NCI-H82 treated with DMSO at 0.1 percent for 48 hours (cell line): Measurements from ENCODE around the gene LMTK3.
"Not testable (repeated sequence)": the region's sequence is repeated elsewhere in the genome, so short reads cannot be mapped to it uniquely, and the experiment has no call there.

ENCODE experiments used
- DNase-seq: peaks from one replicate; lab custom pipeline; 2025; ENCODE audit not compliant: unreplicated experiment; lab: John Stamatoyannopoulos, UW

LMTK3 gene

DNA sequence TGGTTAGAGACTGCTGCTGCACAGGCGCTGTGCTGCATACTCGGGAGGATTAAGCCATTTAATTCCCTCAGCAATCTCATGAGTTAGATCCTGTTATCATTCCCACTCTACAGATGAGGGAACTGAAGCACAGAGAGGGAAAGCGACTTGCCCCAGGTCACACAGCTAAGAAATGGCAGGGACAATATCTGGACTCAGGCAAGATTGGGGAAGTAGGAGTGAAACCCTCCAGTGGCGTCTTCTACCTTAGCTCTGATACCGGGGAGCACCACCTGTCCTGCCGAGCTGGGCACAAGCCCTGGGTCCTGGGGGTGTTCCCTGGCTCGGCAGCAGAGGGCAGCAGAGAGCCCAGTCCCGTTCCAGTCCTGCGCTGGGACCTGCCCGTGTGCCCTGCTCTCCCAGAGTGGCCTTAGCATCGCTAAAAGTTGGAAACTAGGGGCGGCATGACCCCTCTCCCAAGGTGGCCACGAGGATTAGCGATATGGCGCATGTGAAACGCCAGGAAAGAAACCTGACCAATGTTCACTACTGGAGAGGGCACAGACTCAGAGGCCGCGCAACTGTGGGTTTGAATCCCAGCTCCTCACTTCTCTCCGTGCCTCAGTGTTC is 21.9 kb downstream of the LMTK3 start:
- DNase-seq = peak; percentile 48

DNA sequence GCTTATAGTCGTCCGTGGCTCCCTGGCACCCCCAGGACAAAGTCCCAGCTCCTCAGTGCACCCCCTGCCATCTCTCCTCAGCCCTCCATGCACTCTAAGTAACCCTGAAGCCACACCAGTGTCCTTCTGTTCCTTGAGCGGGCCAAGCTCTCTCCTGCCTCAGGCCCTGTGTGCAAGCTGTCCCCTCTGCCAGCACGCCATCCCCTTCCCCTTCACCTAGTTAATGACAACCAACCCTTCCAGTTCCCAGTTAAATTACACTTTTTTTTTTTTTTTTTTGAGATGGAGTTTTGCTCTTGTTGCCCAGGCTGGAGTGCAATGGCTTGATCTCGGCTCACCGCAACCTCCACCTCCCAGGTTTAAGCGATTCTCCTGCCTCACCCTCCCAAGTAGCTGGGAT is 23.2 kb downstream of the LMTK3 start:
- DNase-seq = not testable (repeated sequence)

DNA sequence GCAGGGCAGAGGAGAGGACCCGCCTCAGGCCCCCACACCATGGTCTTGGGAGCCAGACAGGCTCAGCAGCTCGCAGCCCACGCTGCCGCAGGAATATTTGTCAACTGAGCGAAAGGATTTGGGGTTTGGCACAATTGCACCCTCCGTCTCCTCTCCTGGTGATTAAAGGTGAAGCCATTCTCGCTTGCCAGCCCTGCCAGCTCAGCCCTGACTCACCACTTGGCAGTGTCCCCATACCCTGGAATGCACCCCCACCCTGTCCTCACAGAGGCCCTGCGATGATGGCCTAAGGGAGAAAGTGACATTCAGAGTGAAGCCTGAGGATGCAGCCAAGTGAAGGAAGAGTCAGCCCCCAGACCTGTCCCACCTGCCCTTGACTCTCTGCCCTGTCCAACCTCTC is 23.7 kb downstream of the LMTK3 start:
- DNase-seq = no peak

DNA sequence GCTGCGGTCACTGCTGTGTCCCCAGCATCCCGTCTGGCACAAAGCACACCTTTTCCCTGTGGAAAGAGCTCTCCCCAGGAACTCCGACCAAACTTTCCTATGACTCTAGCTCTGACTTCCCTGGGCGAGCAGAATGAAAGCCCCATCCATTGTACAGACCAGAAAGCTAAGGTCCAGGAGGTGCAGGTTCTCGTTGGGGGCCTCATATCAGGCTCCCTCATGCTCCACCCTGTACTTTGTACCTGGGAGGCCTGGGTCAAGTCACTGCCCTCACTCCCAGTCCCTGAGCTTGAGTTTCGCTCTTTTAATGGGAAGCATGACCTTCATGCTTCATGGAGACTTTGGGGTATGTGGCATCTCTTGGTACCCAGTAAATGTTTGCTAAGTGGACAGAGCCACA is 24.1 kb downstream of the LMTK3 start:
- DNase-seq = no peak

DNA sequence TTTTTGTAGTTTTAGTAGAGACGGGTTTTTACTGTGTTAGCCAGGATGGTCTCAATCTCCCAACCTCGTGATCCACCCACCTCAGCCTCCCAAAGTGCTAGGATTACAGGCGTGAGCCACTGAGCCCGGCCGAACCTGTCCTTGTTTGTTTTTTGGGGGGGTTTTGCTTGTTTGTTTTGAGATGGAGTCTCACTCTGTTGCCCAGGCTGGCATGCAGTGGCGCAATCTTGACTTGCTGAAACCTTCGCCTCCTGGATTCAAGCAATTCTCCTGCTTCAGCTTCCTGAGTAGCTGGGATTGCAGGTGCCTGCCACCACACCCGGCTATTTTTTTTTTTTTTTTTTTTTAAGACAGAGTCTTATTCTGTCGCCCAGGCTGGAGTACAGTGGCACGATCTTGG is 24.9 kb downstream of the LMTK3 start:
- DNase-seq = not testable (repeated sequence)

DNA sequence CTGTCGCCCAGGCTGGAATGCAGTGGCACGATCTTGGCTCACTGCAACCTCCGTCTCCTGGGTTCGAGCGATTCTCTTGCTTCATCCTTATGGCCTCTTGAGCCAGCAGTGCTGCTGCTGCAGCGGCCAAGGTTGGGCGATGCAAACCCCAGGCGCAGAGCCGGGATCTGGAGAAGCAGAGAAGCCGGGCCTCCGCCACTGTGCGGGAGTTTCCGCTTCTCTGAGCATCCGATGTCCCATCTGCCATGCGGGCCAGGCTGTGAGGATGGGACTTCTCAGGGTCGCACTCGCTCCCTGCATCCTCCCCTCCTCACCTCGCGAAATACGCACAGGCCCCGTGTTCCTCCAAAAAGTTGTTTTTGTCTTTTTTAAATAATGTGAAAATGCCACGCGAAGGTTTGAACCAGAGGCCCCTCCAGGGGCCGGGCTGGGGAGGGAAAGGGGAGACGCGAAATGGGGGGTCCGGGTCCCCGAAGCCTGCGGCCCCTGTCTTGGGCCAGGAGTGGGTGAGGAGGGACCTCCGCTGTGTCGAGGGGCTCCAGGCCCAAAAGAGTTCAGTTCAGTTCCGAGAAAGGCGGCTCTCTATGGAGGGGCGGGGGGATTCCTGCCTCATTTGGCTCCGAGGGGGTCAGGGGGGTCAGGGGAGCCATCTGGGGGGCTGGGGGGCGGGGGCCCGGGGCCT is 26.6 kb downstream of the LMTK3 start:
- no peak for DNase-seq

DNA sequence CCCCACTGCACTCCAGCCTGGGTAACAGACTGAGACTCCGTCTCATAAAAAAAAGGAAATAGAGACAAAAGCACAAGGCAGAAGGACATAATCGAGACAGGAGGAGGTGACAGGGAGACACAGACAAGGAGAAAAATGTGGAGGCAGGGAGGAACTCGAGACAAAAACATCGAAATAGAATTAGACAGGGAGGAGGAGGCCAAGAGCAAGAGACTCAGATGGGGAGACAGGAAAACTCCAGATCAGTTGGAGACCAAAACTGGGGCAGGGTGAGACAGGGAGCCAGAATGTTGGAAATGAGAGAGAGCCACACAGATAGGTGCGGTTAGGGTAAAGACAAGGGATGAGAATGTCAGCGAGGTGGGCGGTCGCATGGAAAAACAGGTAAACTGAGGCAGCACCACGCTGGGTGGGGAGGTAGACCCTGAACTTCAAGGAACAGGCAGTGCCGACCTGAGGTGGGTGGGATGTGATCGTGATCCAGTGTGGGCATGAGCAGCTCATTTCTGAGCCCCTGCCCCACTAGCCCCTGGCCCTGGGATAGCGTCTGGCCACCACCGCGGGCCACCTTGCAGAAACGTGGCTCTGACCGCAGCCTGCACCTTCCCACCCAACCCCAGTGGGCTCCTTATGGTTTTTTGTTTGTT is 27.3 kb downstream of the LMTK3 start:
- DNase-seq = no peak

DNA sequence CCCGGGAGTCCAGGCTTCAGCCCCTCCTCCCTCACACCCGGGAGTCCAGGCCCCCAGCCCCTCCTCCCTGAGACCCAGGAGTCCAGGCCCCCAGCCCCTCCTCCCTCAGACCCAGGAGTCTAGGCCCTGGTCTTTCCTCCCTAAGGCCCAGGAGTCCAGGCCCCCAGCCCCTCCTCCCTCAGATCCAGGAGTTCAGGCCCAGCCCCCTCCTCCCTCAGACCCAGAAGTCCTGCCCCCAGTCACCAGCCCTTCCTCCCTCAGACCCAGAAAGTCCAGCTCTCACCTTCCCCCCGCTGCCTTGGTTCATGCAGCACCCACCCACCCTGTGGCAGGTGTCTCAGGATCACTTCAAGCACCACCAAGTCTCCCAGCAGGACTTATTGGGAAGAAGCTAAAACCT is 28.3 kb downstream of the LMTK3 start:
- DNase-seq = no peak

DNA sequence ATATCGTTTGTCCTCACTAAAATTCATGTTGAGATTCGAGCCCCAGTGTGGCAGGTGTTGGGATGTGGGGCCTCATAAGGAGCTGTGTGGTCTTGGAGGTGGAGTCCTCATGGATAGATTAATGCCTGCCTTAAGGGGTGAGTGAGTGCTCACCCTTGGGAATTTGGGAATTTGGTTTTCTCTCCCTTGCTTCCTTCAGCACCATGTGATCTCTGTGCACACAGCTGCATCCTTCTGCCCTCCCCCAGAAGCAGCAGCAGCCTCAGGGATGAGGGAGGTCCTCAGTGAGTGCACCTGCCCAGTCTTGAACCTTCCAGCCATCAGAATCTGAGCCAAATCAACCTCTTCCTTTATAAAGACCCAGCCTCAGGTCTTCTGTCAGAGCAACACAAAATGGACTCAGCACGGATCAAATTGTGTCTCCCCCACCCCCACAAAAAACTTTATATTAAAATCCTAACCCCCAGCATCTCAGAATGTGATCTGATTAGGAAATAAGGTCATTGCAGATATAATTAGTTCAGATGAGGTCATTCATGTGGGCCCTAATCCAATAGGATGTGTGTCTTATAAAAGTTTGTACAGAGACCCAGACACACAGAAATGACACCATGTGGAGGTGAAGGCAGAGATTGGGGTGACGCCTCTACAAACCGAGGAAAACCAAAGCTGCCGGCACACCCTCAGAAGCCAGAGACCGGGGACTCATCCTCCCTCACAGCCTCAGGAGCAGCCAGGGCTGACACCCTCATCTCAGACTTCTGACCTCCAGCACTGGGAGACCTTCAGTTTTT is 29.6 kb downstream of the LMTK3 start:
- no peak for DNase-seq

DNA sequence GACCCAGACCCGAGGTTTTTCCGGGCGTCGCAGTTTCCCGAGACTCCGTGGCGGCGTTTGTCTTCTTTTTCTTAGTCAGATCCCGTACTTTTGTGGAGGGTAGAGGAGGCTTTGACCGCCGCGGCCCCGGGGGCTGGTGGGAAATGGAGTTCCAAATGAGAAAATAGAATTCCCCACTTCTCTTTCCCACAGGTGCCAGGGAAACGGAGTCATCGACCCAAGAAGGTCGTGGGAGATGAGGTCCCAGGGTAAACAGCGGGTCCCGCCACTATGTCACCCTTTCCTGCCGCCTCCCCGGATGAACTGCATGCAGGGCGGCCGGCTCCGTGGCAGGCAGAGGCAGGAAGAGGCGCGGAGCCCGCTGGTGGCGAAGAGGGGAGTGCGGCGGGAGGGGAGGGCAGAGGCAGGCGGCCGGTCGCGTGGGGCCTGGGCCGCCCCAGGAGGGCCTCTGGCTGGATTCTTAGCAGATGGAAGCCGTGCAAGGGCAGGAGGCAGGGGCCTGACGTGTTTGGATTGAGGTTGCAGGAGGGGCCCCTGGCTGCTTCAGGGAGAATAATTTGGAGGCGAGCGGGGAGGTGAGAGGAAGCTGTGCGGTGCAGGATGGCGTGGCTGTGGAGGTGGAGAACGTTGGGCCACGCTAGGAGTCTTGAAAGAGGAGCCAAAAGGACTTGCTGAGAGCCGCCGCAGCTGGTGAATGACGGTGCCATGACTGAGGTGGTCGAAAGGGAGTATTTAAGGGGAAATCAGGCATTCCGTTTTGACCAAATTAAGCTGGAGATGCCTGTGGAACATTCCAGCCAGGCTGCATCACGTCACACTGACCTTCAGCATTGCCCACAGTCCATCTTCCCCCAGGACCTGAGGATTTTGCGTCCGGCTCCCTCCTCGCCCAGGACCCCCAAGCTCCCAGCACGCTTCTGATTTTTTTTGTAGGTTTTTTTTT is 30.8 kb downstream of the LMTK3 start:
- no peak for DNase-seq

DNA sequence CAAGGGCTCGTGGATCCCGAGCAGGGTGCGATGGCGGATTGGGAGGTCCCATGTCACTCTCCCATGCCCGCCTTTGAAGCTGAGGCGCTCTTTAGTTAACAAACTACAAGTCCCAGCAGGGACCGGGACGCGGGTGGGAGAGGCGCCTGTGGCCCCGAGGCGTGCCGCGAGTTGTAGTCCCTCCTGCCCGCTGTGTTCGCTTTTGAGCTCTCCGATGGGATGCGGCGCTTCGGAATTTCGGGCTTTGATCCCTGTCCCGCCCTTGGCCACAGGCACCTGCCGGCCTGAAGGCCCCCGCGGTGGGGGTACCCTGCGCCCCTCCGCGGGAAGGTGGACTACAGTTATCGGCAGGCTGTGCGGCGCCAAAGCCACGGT is 31.5 kb downstream of the LMTK3 start:
- DNase-seq = no peak

DNA sequence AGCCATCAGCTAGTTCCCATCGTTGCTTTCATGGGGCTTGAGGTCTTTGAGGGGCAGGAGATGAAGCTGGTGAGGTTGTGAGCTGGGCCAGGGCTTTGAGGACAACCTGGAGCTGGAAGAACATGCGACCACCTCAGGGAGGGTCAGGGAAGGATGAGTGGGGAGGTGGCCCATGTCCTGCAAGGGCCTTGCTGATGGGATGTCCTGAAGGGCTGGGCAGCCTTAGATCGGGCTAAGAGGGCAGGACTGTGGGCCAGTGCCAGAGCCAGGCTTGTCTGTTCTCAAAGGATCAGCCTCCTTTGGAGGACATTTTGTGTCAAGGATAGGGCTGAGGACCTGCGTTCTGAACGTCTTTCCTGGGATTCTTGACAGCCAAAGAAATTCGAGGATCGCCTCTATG is 31.9 kb downstream of the LMTK3 start:
- no peak for DNase-seq

DNA sequence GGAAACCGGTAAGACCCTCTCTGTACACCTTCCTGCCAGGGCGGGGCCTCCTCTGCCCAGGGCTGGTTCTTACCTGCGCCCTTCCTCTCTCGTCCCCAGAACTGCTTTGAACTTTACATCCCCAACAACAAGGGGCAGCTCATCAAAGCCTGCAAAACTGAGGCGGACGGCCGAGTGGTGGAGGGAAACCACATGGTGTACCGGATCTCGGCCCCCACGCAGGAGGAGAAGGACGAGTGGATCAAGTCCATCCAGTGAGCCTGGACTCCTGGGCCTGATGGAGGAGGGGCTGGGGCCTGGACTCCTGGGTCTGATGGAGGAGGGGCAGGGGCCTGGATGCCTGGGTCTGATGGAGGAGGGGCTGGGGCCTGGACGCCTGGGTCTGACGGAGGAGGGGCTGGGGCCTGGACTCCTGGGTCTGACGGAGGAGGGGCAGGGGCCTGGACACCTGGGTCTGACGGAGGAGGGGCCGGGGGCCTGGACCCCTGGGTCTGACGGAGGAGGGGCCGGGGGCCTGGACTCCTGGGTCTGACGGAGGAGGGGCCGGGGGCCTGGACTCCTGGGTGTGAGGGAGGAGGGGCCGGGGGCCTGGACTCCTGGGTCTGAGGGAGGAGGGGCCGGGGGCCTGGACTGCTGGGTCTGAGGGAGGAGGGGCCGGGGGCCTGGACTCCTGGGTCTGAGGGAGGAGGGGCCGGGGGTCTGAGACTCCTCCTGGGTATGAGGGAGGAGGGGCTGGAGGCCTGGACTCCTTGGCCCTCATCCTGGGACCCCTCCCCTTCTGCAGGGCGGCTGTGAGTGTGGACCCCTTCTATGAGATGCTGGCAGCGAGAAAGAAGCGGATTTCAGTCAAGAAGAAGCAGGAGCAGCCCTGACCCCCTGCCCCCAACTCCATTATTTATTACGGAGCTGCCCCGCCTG is 33.0 kb downstream of the LMTK3 start:
- no peak for DNase-seq

DNA sequence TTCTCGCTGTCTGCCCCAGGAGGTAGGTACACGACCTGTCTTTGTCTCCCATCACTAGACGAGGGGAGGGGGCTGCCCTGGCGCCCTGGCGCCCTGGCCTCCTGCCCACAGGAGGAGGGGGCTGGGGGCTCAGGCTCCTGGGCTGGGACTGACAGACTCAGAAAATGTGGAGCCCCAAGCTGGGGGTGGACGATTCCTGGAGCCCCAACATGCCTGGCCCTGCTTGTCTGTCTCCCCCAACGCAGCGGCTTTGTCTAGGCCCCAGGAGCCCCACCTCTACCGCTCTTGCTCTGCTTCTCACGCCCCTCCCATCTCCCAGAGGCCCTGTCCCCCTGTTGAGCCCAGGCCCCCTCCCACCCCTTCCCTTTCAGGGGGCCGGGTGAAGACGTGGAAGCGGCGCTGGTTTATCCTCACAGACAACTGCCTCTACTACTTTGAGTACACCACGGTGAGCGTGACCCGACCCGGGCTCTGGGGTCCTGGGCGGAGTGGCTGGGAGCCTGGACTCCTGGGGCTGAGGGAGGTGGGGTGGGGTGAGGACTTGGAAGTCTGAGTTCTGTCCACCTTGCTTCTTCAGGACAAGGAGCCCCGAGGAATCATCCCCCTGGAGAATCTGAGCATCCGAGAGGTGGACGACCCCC is 33.8 kb downstream of the LMTK3 start:
- no peak for DNase-seq

DNA sequence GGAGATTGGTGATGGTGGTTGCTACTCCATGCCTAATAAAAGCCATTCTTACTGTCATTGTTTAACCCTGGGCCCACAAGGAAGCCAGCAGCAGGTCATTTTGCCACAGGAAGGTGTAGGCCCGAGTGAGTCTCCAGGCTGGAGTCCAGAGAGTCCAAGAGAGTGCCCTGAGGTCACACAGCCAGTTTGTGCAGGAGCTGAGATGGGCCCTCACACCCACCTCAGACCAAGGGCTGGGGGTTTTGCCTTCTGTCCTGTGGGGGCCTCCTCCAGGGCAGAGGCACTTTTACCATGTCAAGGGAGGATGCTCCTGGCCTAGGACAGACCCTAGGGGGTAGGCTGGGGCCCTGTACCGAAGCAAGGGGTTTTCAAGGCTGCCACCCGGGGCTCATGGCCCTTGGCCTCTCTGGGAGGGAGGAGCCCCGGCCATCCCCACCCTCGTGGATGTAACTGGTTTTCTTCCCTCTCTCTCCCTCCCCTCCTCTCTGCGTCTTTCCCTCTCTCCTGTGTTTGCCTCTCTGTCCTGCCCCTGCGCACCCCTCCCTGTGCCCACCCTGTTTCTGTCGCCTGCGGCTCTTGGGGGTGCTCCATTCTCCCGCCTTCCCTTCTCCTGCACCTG is 34.5 kb downstream of the LMTK3 start:
- no peak for DNase-seq

DNA sequence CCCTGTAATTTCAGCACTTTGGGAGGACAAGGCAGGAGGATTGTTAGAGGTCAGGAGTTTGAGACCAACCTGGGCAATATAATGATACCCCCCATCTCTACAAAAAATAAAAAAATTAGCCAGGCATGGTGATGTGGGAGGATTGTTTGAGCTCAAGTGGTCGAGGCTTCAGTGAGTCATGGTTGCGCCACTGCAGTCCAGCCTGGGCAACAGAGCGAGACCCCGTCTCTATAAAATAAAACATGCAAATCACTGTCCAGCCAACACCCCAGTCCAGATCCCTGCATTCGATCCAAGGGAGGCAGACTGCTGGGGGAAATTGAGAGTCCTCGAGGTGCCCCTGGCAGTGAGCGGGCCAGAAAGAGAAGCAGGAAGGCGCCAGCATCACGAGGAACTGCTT is 35.5 kb downstream of the LMTK3 start:
- no peak for DNase-seq

DNA sequence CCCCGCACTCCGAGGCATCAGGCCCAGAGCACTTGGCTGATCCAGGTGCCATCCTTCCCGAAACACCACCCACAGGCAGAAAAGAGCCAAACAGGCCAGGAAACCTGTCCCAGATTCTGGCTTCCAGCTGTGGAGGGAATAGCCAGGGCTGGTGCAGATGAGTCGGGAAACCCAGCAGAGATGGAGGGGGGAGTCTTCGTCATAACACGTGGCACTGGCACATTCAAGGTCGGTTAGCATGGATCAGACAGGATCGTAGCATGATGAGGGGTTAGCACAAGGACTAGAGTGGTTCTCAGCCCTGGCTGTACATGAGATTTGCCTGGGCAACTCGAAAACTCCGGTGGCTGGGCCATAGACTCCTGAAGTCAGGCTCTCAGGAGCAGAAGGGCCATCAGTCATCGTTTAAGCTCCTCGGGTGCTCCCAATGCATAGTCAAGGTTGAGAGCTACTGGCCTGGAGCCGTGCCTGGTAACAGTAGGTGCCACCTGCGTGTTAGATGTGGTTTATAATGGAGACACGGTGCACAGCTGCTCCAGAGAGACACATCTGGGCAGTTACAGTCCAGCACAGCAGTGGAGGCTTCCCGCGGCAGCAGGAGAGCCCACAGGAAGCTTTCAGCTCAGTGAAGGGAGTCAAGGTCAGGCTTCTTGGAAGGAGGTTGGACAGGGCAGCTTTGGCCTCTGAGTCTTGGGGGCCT is 36.1 kb downstream of the LMTK3 start:
- DNase-seq = no peak

DNA sequence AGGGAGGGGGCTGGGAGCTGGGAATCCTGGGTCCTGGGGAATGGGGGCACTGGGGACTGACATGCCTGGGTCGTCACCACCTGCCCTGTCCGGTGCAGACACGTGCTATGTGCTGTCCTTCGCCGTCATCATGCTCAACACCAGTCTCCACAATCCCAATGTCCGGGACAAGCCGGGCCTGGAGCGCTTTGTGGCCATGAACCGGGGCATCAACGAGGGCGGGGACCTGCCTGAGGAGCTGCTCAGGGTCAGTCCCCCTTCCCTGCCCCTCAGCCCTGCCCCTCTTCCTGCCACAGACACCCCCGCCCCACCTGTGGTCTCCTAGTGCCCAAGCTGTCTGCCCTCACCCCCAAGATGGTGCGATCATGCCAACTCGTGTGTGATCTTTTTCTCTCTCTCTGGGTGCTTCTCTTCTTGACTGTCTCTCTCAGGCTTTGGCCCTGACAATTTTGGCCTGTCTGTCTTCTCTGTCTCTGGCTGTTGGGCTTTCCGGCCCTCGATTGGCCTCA is 37.5 kb downstream of the LMTK3 start:
- DNase-seq = no peak
